IPS DF 6.9 (cell line): ENCODE measurements around the gene CACNA1D.

ENCODE experiments used
- DNase-seq: peaks from one replicate; pipeline ENCODE4 v3.0.0-alpha.2; 2013; ENCODE audit warnings: low read depth, low spot score
- H3K27ac ChIP-seq: one replicate; pipeline ENCODE4 v1.5.1; 2013; ENCODE audit warnings: low read length, control low read depth
- H3K27me3 ChIP-seq: 2 replicates; pipeline ENCODE4 v1.6.1; 2013; ENCODE audit warnings: mild to moderate bottlenecking, low read length; ENCODE audit not compliant: control insufficient read depth, insufficient read depth
- H3K36me3 ChIP-seq: 2 replicates; pipeline ENCODE4 v1.6.1; 2013; ENCODE audit warnings: low read length; ENCODE audit not compliant: control insufficient read depth, insufficient read depth
- H3K4me1 ChIP-seq: 2 replicates; pipeline ENCODE4 v1.6.1; 2013; ENCODE audit warnings: low read length; ENCODE audit not compliant: control insufficient read depth, insufficient read depth
- H3K4me3 ChIP-seq: 2 replicates; pipeline ENCODE4 v1.5.1; 2013; ENCODE audit warnings: mild to moderate bottlenecking, low read length
- H3K9me3 ChIP-seq: 2 replicates; pipeline ENCODE4 v1.6.1; 2013; ENCODE audit warnings: low read length, inconsistent platforms; ENCODE audit not compliant: control insufficient read depth, insufficient read depth
- WGBS: extraction: QIAGEN DNeasy Blood & Tissue Kit; methylation state at CpG from one replicate; pipeline ENCODE4 v1.1.7; 2013; ENCODE audit warnings: mixed read lengths, missing lambda C conversion rate; ENCODE audit not compliant: insufficient read length, insufficient coverage; 5-methylcytosine and 5-hydroxymethylcytosine counted together

Gene CACNA1D

GRCh38 chr3:53803816-53804695 lies 309.6 kb downstream of the CACNA1D start:
- no peak overlapping the region for H3K4me3 ChIP-seq
- DNase-seq, result no peak
- no peaks in the 10 kb centered on the region for H3K36me3 ChIP-seq
- no peaks in the 10 kb centered on the region for H3K9me3 ChIP-seq
- H3K4me1 ChIP-seq, result no peaks in the 10 kb centered on the region; the same call in 1 of the 2 replicates
- no peaks in the 10 kb centered on the region for H3K27me3 ChIP-seq
- no CpG with 5 or more reads among the region's 20 CpGs for WGBS
- H3K27ac ChIP-seq, result no peak overlapping the region

GRCh38 chr3:53804697-53805462 lies 310.5 kb downstream of the CACNA1D start:
- DNase-seq, result no peak
- no peak overlapping the region for H3K4me3 ChIP-seq
- H3K36me3 ChIP-seq, result no peaks in the 10 kb centered on the region
- no CpG with 5 or more reads among the region's 14 CpGs for WGBS
- H3K27me3 ChIP-seq, result no peaks in the 10 kb centered on the region
- no peaks in the 10 kb centered on the region; the same call in 1 of the 2 replicates for H3K4me1 ChIP-seq
- no peaks in the 10 kb centered on the region for H3K9me3 ChIP-seq
- no peak overlapping the region for H3K27ac ChIP-seq

DNA sequence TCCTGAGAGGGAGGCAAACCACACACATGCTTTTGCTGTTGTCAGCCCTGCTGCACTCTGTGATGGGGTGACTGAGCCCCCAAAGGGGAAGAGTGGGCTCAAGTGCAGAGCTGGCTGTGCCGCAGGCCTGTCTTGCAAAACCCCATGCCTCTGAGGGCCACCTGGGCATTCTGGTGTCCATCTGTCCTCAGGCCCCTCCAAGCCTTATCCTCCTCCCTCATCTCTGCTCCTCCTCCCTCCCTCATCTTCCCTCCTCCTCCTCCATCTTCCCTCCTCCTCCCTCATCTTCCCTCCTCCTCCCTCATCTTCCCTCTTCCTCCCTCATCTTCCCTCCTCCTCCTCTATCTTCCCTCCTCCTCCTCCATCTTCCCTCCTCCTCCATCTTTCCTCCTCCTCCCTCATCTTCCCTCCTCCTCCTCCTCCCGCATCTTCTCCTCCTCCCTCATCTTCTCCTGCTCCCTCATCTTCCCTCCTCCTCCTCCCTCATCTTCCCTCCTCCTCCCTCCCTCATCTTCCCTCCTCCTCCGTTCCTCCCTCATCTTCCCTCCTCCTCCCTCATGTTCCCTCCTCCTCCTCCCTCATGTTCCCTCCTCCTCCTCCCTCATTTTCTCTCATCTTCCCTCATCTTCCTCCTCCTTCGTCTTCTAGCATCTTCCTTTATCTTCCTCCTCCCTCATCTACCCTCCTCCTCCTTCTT lies 311.2 kb downstream of the CACNA1D start:
- H3K27ac ChIP-seq, result no peak overlapping the region
- H3K36me3 ChIP-seq, result no peaks in the 10 kb centered on the region
- WGBS, result 98% methylated on average over 3 of the region's 4 CpGs
- no peak for DNase-seq
- no peak overlapping the region for H3K4me3 ChIP-seq
- no peaks in the 10 kb centered on the region for H3K9me3 ChIP-seq
- H3K27me3 ChIP-seq, result no peaks in the 10 kb centered on the region
- no peaks in the 10 kb centered on the region; the same call in 1 of the 2 replicates for H3K4me1 ChIP-seq

DNA sequence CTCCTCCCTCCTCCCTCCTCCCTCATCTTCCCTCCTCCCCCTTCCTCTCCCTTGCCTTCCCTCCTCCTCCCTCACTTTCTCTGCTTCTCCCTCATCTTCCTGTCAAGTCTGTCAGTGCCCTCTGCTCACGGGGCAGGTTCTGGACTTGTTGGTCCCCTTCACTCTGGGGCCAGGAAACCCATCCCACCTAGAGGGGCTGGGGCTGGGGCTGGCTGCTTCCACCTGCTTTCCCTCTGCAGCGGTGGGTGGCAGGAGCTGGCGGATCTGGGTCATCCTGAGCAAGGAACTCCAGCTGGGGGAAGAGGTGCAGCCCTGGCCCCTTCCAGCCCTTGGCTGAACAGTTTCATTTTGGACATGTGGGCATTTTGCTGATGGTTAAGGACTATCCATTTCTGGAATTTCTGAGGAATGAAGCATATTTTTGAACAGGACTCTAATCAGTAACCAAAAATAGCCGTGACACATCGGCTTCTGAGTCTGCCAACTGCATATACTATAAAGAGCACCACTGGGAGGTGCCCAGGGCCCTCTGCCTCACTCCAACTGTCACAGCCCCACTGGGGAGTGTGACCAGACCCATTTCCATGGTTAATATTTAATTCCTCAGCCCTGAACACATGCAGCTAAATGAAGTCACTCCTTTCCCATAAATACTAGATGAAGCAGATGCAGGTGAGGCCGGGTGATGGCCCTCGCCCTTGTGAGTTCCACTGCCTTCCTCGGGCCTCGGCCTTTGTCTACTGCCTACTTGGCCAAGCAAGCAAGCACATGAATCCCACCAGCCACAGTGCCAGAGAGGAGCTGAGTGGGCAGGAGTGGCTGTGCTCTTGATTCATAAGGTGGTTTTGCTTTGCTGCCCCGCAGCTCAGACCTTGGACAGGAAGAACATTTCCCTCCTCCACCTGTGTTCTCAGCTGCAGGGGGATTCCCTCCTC lies 312.0 kb downstream of the CACNA1D start:
- DNase-seq, result no peak
- Histone ChIP-seq H3K27ac (no peak overlapping the region), H3K36me3 (no peaks in the 10 kb centered on the region), H3K9me3 (no peaks in the 10 kb centered on the region), H3K27me3 (no peaks in the 10 kb centered on the region), H3K4me1 (no peaks in the 10 kb centered on the region; the same call in 1 of the 2 replicates), H3K4me3 (no peak overlapping the region)
- WGBS, result no CpG with 5 or more reads among the region's 10 CpGs

GRCh38 chr3:53807117-53807810 lies 312.9 kb downstream of the CACNA1D start:
- no peaks in the 10 kb centered on the region; the same call in 1 of the 2 replicates for H3K4me1 ChIP-seq
- no peak overlapping the region for H3K27ac ChIP-seq
- no peaks in the 10 kb centered on the region for H3K9me3 ChIP-seq
- H3K36me3 ChIP-seq, result no peaks in the 10 kb centered on the region
- no peak overlapping the region for H3K4me3 ChIP-seq
- no peaks in the 10 kb centered on the region for H3K27me3 ChIP-seq
- WGBS, result no CpG with 5 or more reads among the region's 15 CpGs
- DNase-seq, result no peak

DNA sequence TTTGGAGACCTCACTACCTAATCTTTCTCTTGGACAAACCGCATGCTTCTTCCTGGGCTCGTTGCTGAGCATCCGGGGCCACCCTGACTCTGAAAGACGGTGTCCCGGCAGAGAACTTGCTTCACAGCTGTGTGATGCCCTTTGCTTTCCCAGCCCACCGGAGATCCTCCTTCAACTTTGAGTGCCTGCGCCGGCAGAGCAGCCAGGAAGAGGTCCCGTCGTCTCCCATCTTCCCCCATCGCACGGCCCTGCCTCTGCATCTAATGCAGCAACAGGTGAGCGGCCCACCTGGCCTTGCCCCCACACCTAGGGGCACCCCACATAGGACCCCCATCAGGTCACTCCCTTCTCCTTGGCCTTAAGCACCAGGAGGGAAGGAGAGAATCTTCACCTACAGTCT lies 314.1 kb downstream of the CACNA1D start:
- H3K27ac ChIP-seq, result no peak overlapping the region
- no peaks in the 10 kb centered on the region for H3K27me3 ChIP-seq
- H3K4me1 ChIP-seq, result no peaks in the 10 kb centered on the region; the same call in 1 of the 2 replicates
- no peak for DNase-seq
- no peaks in the 10 kb centered on the region for H3K36me3 ChIP-seq
- WGBS, result no CpG with 5 or more reads among the region's 13 CpGs
- no peaks in the 10 kb centered on the region for H3K9me3 ChIP-seq
- H3K4me3 ChIP-seq, result no peak overlapping the region

GRCh38 chr3:53809267-53809666 lies 314.9 kb downstream of the CACNA1D start:
- no peak for DNase-seq
- Histone ChIP-seq H3K4me1 (no peaks in the 10 kb centered on the region), H3K27me3 (no peaks in the 10 kb centered on the region), H3K4me3 (no peak overlapping the region), H3K27ac (no peak overlapping the region), H3K9me3 (no peaks in the 10 kb centered on the region), H3K36me3 (no peaks in the 10 kb centered on the region)
- no CpG with 5 or more reads among the region's 12 CpGs for WGBS

- Histone ChIP-seq H3K4me3 (no peak overlapping the region), H3K4me1 (no peaks in the 10 kb centered on the region), H3K27me3 (no peaks in the 10 kb centered on the region), H3K27ac (no peak overlapping the region), H3K9me3 (no peaks in the 10 kb centered on the region), H3K36me3 (no peaks in the 10 kb centered on the region)
- no CpG with 5 or more reads among the region's 28 CpGs for WGBS
- DNase-seq, result no peak
Measured at GRCh38 chr3:53809764-53810400, 315.5 kb downstream of the CACNA1D start.
